Panc1 (cell line): Measurements from ENCODE around the gene PDK3. TPM values are rescaled to one million over a fixed set of nuclear protein-coding genes. Genes with fewer than 3 reads are reported as not detected.

Experiments
- ATAC-seq: fragments of 200-7000 bp; cut with Tn5 transposase; 2 replicates; pipeline ENCODE4 v1.9.1; 2020; ENCODE audit warnings: mild to moderate bottlenecking, moderate library complexity
- BruUV-seq: library from RNA; stranded (reverse); fragments of 400-500 nt; replicated peaks from 2 replicates; lab custom pipeline; 2021; lab: Mats Ljungman, UMichigan
- CTCF ChIA-PET: fragments of 300-600 bp; sonication (Branson Sonifier 250); formaldehyde crosslinking; loops from one replicate; lab custom pipeline; 2022; ENCODE audit warnings: antibody characterized with exemption; lab: Charles Lee
- POLR2A ChIA-PET: fragments of 300-600 bp; sonication (Branson Sonifier 250); formaldehyde crosslinking; loops from one replicate; lab custom pipeline; 2022; ENCODE audit warnings: antibody characterized with exemption; lab: Charles Lee
- DNase-seq: peaks from one replicate; pipeline ENCODE4 v3.0.0-alpha.2; 2010; ENCODE audit warnings: low read depth, low spot score
- H3K27ac ChIP-seq: 2 replicates; pipeline ENCODE4 v1.5.1; 2011; ENCODE audit warnings: mild to moderate bottlenecking, low read length, inconsistent platforms
- H3K27me3 ChIP-seq: fragments of 200-500 bp; sonication (Bioruptor generic); 2 replicates; pipeline ENCODE4 v1.6.0; 2014; ENCODE audit warnings: low read length, inconsistent platforms; ENCODE audit not compliant: control insufficient read depth, insufficient read depth
- H3K36me3 ChIP-seq: fragments of 200-500 bp; sonication (Bioruptor generic); 2 replicates; pipeline ENCODE4 v1.5.1; 2014; ENCODE audit warnings: inconsistent platforms, mild to moderate bottlenecking, low read length, moderate library complexity; ENCODE audit not compliant: control insufficient read depth, insufficient read depth
- H3K4me1 ChIP-seq: 2 replicates; pipeline ENCODE4 v1.5.1; 2011; ENCODE audit warnings: inconsistent platforms, mild to moderate bottlenecking, low read length, moderate library complexity; ENCODE audit not compliant: control insufficient read depth, insufficient read depth
- H3K4me3 ChIP-seq, 2 experiments: 2 replicates each; pipeline ENCODE4 v1.5.1; 2011 to 2012; ENCODE audit warnings: low read depth in 2 of 2, low read length in 2 of 2, mild to moderate bottlenecking in 2 of 2, inconsistent platforms in 1 of 2, moderate library complexity in 1 of 2
- H3K9me3 ChIP-seq: fragments of 200-500 bp; sonication (Bioruptor generic); 2 replicates; pipeline ENCODE4 v1.5.1; 2014; ENCODE audit warnings: low read depth, mild to moderate bottlenecking, inconsistent platforms, low read length, moderate library complexity; ENCODE audit not compliant: control insufficient read depth, insufficient read depth
- POLR2AphosphoS5 ChIP-seq: IDR thresholded peaks from 2 replicates; pipeline ENCODE4 v1.6.1; 2012; ENCODE audit warnings: mild to moderate bottlenecking, low read depth, low read length, moderate library complexity
- SIN3A ChIP-seq: IDR thresholded peaks from 2 replicates; pipeline ENCODE4 v1.6.1; 2012; ENCODE audit warnings: low read depth, mild to moderate bottlenecking, low read length, moderate library complexity, borderline replicate concordance; ENCODE audit not compliant: insufficient read depth
- TCF7L2 ChIP-seq: IDR thresholded peaks from 2 replicates; pipeline ENCODE4 v1.6.1; 2011; ENCODE audit warnings: mild to moderate bottlenecking, low read depth, low read length, inconsistent platforms
- in situ Hi-C: cut with HindIII; loops from 2 replicates; pipeline ENCODE4 v1.10.0; 2016; ENCODE audit warnings: low sequenced_read_pairs, low pct_unique_long_range_greater_than_20kb
- intact Hi-C: fragments of 100-400 bp; cut with micrococcal nuclease; formaldehyde crosslinking; loops from one replicate; pipeline ENCODE4 v1.10.0; 2022; ENCODE audit not compliant: unreplicated experiment
- total RNA-seq: library from RNA; stranded (reverse); gene quantifications from one replicate; pipeline ENCODE4 v1.2.1, GENCODE V29; 2021; ENCODE audit not compliant: unreplicated experiment
- TF ChIP-seq, protein P1 (sequence below): fragments of 450-650 bp; IDR thresholded peaks from 2 replicates; pipeline ENCODE4 v1.5.1; 2017; ENCODE audit warnings: mild to moderate bottlenecking
- TF ChIP-seq, protein P2 (sequence below), 2 experiments: IDR thresholded peaks; 2 replicates each; pipeline ENCODE4 v1.6.1; 2011 to 2012; ENCODE audit warnings: low read depth in 2 of 2, control low read depth in 1 of 2, low read length in 1 of 2, mild to moderate bottlenecking in 1 of 2, moderate library complexity in 1 of 2; ENCODE audit not compliant: insufficient read depth in 1 of 2

Gene PDK3
- total RNA-seq, 1 experiment from 2014 or later: 5.5 TPM

DNA sequence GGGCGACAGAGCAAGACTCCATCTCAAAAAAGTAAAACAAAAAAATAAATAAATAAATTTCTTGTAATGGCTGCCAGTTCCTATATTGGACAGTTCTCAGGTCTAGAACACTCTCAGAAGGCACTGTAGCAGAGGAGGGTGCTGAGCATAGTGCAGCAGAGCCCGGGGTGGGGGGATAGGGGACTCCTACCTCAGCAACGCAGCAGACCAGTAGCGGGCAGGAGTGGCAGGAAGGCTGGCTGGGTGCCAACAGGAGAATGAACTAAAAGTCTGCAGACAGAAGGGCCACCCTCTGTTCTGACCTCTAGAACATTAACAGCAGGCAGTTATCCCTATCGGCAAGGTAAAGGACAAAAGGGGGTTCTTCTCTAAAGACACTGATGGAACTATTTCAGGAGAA, 20.2 kb downstream of the PDK3 start:
- Histone ChIP-seq H3K4me3 (no peak overlapping the region), H3K36me3 (no peaks in the 10 kb centered on the region), H3K4me1 (no peaks in the 10 kb centered on the region), H3K27me3 (no peaks in the 10 kb centered on the region), H3K9me3 (no peaks in the 10 kb centered on the region), H3K27ac (no peak overlapping the region)
- in situ Hi-C loops (no loop called here), intact Hi-C loops (no loop called here)
- TF ChIP-seq, protein P1, sequence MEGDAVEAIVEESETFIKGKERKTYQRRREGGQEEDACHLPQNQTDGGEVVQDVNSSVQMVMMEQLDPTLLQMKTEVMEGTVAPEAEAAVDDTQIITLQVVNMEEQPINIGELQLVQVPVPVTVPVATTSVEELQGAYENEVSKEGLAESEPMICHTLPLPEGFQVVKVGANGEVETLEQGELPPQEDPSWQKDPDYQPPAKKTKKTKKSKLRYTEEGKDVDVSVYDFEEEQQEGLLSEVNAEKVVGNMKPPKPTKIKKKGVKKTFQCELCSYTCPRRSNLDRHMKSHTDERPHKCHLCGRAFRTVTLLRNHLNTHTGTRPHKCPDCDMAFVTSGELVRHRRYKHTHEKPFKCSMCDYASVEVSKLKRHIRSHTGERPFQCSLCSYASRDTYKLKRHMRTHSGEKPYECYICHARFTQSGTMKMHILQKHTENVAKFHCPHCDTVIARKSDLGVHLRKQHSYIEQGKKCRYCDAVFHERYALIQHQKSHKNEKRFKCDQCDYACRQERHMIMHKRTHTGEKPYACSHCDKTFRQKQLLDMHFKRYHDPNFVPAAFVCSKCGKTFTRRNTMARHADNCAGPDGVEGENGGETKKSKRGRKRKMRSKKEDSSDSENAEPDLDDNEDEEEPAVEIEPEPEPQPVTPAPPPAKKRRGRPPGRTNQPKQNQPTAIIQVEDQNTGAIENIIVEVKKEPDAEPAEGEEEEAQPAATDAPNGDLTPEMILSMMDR: no peak
- TF ChIP-seq TCF7L2 (no peak), SIN3A (no peak), POLR2AphosphoS5 (no peak)
- TF ChIP-seq, protein P2, sequence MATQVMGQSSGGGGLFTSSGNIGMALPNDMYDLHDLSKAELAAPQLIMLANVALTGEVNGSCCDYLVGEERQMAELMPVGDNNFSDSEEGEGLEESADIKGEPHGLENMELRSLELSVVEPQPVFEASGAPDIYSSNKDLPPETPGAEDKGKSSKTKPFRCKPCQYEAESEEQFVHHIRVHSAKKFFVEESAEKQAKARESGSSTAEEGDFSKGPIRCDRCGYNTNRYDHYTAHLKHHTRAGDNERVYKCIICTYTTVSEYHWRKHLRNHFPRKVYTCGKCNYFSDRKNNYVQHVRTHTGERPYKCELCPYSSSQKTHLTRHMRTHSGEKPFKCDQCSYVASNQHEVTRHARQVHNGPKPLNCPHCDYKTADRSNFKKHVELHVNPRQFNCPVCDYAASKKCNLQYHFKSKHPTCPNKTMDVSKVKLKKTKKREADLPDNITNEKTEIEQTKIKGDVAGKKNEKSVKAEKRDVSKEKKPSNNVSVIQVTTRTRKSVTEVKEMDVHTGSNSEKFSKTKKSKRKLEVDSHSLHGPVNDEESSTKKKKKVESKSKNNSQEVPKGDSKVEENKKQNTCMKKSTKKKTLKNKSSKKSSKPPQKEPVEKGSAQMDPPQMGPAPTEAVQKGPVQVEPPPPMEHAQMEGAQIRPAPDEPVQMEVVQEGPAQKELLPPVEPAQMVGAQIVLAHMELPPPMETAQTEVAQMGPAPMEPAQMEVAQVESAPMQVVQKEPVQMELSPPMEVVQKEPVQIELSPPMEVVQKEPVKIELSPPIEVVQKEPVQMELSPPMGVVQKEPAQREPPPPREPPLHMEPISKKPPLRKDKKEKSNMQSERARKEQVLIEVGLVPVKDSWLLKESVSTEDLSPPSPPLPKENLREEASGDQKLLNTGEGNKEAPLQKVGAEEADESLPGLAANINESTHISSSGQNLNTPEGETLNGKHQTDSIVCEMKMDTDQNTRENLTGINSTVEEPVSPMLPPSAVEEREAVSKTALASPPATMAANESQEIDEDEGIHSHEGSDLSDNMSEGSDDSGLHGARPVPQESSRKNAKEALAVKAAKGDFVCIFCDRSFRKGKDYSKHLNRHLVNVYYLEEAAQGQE (IDR thresholded peaks at IDR 0.05; ENCODE audit: insufficient read depth in 1 of 2, low read depth in 2 of 2, low read length in 1 of 2): no peak
- DNase-seq (no peak), ATAC-seq (no peak)
- ChIA-PET POLR2A (no interaction called here), CTCF (no interaction called here)
- BruUV-seq: no TSS peak

DNA sequence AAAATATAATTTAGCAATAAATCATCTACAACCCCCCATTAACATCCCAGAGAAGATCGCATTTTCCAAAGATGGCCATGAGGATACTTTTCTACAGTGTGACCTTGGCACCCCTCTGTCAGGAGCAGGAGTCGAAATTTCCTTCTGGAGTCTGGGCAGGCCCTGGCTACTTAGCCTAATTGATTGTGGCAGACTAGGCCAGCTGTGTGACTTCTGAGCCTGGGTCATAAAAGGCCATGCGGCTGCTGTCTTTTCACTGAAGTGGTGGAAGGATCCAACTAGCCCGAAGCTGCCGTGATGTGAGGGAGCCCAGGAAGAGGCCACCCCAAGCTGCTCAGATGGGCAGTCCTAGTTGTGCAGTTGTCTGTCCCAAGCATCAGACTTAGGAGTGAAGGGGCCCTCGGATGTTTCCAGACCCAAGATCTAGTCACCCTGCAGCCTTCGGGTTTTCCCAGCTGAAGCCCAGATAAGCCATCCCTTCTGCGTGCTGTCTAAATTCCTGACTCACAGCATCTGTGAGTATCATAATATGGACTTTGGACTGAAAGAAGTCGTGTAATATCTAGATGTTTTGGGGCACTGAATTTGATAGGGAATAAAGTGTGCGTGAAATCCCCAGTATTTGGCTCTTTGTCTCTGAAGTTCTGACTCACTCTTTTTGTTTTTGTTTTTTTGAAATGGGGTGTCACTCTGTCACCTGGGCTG, 21.0 kb downstream of the PDK3 start:
- in situ Hi-C loops (no loop called here), intact Hi-C loops (no loop called here)
- H3K27me3 ChIP-seq: no peaks in the 10 kb centered on the region
- no peaks in the 10 kb centered on the region for H3K36me3 ChIP-seq
- DNase-seq (no peak), ATAC-seq (no peak)
- no peaks in the 10 kb centered on the region for H3K4me1 ChIP-seq
- POLR2A ChIA-PET: no interaction called here
- no peak for TF ChIP-seq SIN3A
- CTCF ChIA-PET: no interaction called here
- no peak overlapping the region for H3K4me3 ChIP-seq
- no peak overlapping the region for H3K27ac ChIP-seq
- BruUV-seq: no TSS peak
- H3K9me3 ChIP-seq: no peaks in the 10 kb centered on the region

DNA sequence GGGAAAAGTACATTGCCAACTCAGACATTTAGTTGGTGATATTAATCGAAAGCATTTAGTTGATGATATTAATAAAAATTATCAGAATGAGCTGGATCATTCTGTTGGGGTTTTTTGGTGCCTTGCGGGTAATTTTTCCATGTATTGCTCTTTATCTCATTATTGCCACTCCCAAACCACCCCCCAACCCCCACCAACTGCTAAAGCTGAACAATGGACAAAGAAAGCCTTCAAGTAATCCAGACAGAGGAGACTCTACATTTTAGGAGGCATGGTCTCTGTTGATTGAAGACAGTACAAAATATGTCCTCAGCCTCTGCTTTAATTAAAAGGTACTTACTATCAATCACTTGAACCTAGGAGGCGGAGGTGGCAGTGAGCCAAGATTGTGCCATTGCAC, 22.5 kb downstream of the PDK3 start:
- H3K36me3 ChIP-seq: no peaks in the 10 kb centered on the region
- no TSS peak for BruUV-seq
- no peak for DNase-seq
- in situ Hi-C loops: no loop called here
- no peak overlapping the region for H3K4me3 ChIP-seq
- no peak for ATAC-seq
- POLR2A ChIA-PET: interaction anchor here (0.5 to 0.7 kb wide), 2 partner anchors 10 to 101 kb away, joined by 3 to 6 read pairs; no protein-coding TSS in a partner anchor
- no peaks in the 10 kb centered on the region for H3K4me1 ChIP-seq
- CTCF ChIA-PET: no interaction called here
- H3K27ac ChIP-seq: no peak overlapping the region
- TF ChIP-seq, protein P2 (IDR thresholded peaks at IDR 0.05; ENCODE audit: insufficient read depth in 1 of 2, low read depth in 2 of 2, low read length in 1 of 2): no peak
- TF ChIP-seq TCF7L2: no peak
- TF ChIP-seq SIN3A: no peak
- no peak for TF ChIP-seq POLR2AphosphoS5
- TF ChIP-seq, protein P1: no peak
- intact Hi-C loops: no loop called here
- no peaks in the 10 kb centered on the region for H3K9me3 ChIP-seq
- no peaks in the 10 kb centered on the region for H3K27me3 ChIP-seq
